SH-SY5Y (cell line): ENCODE results near the gene SLC35F4.

Experiments used
- GATA2 ChIP-seq: IDR thresholded peaks from 2 replicates; pipeline ENCODE4 v1.6.1; 2011; ENCODE audit warnings: mild to moderate bottlenecking, low read depth, low read length
- GATA3 ChIP-seq: IDR thresholded peaks from 2 replicates; pipeline ENCODE4 v1.6.1; 2011; ENCODE audit warnings: low read depth, mild to moderate bottlenecking, low read length, moderate library complexity

GRCh38 chr14:57828713-57829112 is 37.2 kb downstream of the SLC35F4 start:
- TF ChIP-seq GATA2 (no peak), GATA3 (no peak)
